ENCODE results near the gene P4HB. TPM values are rescaled to one million over a fixed set of nuclear protein-coding genes. Genes with fewer than 3 reads are reported as not detected.

Gene P4HB
- total RNA-seq, 6 experiments from 2014 or later, result 790 to 981 (median 910) TPM

GRCh38 chr17:81871387-81872230 lies 11.3 kb upstream of the P4HB start:
- peak; percentile 65 for TF ChIP-seq CTCF (IDR thresholded peaks at IDR 0.05)
- Mint-ChIP-seq H3K36me3 (ENCODE audit: low read depth) (peaks cover 14% of the 10 kb centered on the region), H3K4me1 (ENCODE audit: low read depth) (peaks cover 31% of the 10 kb centered on the region), H3K9me3 (no peaks in the 10 kb centered on the region), H3K4me3 (peak overlapping the region; percentile 83), H3K27ac (peak overlapping the region; percentile 88), H3K27me3 (ENCODE audit: insufficient read depth) (peaks cover 36% of the 10 kb centered on the region)
- DNase-seq, result peak; percentile 88

DNA sequence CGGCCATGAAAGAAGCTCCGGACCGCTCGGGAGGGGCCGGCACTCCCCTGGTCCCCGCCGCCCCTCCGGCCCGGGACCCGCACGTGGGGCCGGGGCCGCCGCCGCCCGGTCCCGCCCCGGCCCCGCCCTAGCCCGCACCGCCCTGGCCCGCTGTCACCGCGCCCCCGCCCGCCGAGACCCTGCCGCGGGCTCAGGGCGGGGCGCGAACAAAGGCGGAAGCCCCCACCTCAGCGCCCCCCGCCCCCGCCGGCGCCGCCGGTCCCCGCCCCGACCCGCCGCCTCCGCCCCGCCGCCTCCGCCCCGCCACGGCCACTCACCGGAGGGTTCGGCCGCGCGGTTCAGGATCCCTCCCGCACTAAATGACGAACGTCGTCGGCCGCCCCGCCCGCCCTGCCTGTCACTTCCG lies 10.6 kb upstream of the P4HB start, which contains the start of gene ARHGDIA:
ARHGDIA (minus strand) TSS at position 357 of the 406 bp plus-strand sequence. CDS start 1,407 bp downstream, outside the sequence.
- Mint-ChIP-seq H3K4me3 (peak within 1 kb of the TSS; percentile 92), H3K27me3 (ENCODE audit: insufficient read depth) (peaks cover 43% of the 10 kb centered on the region), H3K27ac (peak within 1 kb of the TSS; percentile 93), H3K36me3 (ENCODE audit: low read depth) (peaks cover 14% of the 10 kb centered on the region), H3K9me3 (no peaks in the 10 kb centered on the region), H3K4me1 (ENCODE audit: low read depth) (peaks cover 31% of the 10 kb centered on the region)
- no peak for TF ChIP-seq CTCF (IDR thresholded peaks at IDR 0.05)
- no peak for DNase-seq

- Mint-ChIP-seq H3K9me3 (peaks cover 3% of the 10 kb centered on the region; the same call in 1 of the 2 replicates), H3K36me3 (ENCODE audit: low read depth) (peaks cover 14% of the 10 kb centered on the region), H3K27ac (peak overlapping the region; percentile 93)
Measured at GRCh38 chr17:81870131-81870980, 10.0 kb upstream of the P4HB start.

DNA sequence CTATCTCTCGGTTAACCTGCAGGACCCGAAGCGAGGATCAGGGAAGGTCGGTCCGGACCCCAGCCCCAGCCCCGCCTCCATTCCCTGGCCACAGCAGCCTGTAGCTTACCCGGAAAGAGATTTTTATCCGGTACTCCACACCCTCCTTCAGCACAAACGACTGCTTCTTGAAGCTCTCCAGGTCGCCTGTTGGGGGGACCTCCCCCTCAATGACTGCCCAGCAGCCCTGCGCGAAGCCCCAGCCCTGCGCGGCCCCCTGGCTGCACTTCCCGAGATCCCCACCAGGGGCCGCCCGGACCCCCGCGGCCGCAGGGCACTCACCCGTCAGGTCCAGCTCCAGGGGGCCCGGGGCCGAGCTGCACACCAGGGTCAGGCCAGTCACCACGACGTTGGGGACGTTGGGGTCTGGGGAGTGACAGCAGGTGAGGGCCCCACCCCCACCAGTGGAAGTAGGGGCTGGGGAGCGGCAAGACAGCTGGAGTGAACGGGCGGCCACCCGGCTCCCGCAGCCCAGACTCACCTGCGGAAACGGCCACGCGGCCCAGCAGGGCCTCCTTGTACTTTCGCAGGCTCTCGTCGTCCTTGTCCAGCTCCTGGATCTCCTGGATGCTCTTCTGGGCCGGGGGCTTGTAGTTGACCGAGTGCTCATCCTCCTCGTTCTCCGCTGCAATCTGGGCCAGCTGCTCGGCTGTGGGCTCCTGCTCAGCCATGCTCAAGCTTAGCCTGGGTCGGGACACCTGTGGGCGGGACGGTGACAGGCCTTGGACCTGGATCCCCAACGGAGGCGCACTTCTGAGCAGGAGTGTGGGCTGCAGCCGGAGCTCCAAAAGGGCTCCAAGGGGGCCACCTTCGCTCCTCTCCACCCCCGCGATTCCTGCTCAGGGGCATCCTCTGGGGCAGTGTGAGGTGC lies 9.1 kb upstream of the P4HB start:
- Mint-ChIP-seq H3K4me3 (peak overlapping the region; percentile 92), H3K4me1 (ENCODE audit: low read depth) (peaks cover 31% of the 10 kb centered on the region), H3K36me3 (ENCODE audit: low read depth) (peaks cover 14% of the 10 kb centered on the region), H3K27me3 (ENCODE audit: insufficient read depth) (peaks cover 58% of the 10 kb centered on the region), H3K27ac (peak overlapping the region; percentile 93), H3K9me3 (peaks cover 5% of the 10 kb centered on the region; the same call in 1 of the 2 replicates)
- no peak for DNase-seq
- TF ChIP-seq CTCF (IDR thresholded peaks at IDR 0.05), result peak; percentile 98

More at GRCh38 chr17:81870131-81870980, 10.0 kb upstream of the P4HB start:
- Mint-ChIP-seq H3K4me3 (peak overlapping the region; percentile 92), H3K4me1 (ENCODE audit: low read depth) (peaks cover 31% of the 10 kb centered on the region), H3K27me3 (ENCODE audit: insufficient read depth) (peaks cover 49% of the 10 kb centered on the region)
- TF ChIP-seq CTCF (IDR thresholded peaks at IDR 0.05), result no peak
- DNase-seq, result no peak
